Suppressor macrophage treated with lipopolysaccharide for 1 hour (primary cell): ENCODE measurements around the gene EPB41L2.
"Not testable (repeated sequence)": the region's sequence is repeated elsewhere in the genome, so short reads cannot be mapped to it uniquely, and the experiment has no call there.

Experiments used
- DNase-seq, 3 donors: peaks; one replicate each; pipeline ENCODE4 v3.0.0-alpha.2; 2020 to 2022

Gene EPB41L2

DNA sequence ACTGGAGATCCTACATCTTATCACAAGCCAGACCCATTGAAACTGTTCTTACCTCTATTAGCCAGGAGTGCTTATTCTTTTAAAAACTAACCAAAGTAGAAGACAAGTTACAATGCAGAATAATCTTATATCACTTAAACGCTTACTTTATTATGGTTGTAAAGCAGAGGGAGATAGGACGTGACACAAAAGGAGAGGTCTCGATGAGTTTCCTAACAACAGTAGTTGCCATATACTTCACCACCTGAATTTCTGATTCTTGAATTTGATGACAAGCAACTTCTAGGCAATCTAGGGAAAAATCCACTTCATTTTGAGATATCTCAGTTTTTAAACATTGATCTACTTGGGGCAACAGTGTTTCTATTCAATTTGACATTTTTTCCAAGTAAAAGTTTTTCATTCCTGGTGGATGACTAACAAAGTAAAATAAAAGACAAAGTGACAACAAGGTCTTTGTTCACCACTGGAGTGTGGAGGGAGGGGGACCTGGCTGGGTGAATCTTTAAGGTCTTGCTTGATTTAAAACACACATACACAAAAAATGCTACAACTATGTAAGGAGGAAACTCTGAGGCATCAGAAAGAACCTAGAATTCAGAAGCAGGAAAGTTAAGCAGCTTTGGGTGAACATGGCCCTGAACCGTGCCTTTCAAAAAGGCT, 125.0 kb downstream of the EPB41L2 start:
- no peak for DNase-seq

GRCh38 chr6:130936933-130937332, 126.1 kb downstream of the EPB41L2 start:
- DNase-seq: no peak

DNA sequence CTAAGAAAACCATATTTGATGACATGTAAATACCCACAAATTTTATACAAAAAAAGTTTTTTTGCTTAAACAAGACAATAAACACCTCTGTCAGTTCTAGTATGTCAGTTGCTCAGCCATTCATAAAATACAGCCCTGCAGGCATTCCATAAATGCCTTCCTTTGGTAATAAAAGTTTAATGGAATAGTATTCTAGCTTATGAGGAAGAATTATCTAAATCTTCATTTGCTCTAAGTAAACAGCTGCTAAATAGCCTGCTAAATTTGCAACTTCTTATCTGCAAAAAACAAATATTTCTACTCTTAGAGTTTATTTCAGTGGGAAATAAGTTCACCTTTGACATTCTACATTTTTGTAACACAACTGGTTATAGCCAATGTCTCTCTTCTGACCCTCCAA, 127.1 kb downstream of the EPB41L2 start:
- no peak for DNase-seq

- peak in 2 of 3 donors; percentile 22 to 54 for DNase-seq
These were observed 128.0 kb downstream of the EPB41L2 start for GRCh38 chr6:130934848-130935585.

- no peak for DNase-seq
These were observed 129.3 kb downstream of the EPB41L2 start for GRCh38 chr6:130933712-130934200.

DNA sequence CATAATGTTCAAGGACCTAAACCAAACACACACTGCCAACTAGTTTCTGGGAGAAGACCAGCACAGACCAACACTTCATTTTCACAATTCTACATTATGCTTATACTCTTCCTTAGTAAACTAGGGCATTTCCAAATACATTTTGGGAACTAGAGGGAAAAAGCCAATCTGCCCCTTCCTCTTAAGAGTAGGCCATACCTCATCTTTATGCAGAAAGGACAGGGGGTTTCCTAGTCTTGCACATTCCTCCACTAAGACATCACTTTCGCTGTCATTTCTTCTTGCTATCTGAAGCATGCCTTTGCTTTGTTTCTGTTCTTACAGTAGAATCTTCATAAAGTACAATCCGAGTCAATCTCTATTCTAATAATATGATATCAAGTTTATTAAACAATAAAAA, 130.1 kb downstream of the EPB41L2 start:
- DNase-seq: peak; percentile 53 to 66 (median 60)

DNA sequence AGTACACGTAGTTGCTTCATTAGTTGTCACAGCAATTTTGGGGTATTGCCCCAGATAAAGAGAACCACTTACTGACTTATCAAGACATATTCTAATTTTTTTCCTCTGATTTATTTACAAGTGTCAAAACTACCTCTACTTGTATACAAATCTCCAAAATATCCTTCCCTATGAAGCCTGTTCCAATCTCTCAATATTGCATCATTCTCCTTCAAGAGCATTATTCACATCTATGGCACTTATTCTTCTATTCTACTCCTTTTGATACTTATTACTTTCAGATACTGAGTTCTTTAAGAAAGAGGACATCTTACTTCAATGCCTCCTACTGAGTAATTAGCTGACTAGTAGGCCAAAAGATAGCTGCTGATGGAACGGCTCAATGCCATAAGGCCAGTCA, 130.6 kb downstream of the EPB41L2 start:
- DNase-seq: no peak

GRCh38 chr6:130931683-130932082, 131.4 kb downstream of the EPB41L2 start:
- DNase-seq: peak; percentile 25 to 43 (median 39)

- no peak for DNase-seq
These were observed 133.9 kb downstream of the EPB41L2 start for GRCh38 chr6:130929036-130929678.

- peak; percentile 74 to 83 (median 82) for DNase-seq
These were observed 134.7 kb downstream of the EPB41L2 start for GRCh38 chr6:130928158-130928912.

- DNase-seq: no peak
These were observed 135.7 kb downstream of the EPB41L2 start for GRCh38 chr6:130927305-130927704.

DNA sequence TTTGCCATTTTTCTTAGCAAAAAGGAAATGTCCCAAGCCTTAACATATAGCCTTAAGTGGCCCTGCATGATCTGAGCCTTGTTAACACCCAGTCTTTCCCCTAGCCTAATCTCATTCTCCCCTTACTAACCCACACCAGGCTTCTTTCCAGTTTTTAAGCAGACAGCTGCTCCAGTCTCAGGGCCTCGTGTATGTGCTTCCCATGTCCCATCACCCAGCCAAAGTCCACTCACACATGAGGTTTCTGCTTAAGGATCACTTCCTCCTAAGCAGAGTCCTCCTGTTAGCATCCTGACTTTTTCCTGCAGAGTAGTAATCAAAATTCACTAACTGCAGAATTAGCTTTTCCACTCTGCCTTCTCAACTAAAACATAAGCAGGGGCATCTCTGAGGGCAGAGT, 139.7 kb downstream of the EPB41L2 start:
- DNase-seq: peak in 1 of 3 donors; percentile 7

DNA sequence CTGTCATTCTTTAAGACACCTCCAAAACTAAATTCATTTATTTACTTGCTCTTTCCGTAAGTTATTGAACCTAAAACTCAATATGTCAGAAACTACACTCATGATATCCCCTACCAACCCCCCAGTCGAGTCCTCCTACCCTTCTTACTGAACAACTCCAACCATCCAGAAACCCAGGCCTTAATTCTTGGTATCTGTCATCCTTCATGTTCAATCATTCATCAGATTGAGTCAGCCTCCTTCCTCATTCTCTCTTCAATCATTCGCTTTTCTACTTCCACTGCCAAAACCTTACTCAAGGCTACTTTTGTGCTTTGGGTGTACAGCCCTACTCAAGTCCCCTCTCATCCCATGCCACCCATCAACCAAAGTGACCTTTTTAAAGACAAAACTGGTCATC, 140.1 kb downstream of the EPB41L2 start:
- no peak for DNase-seq

DNA sequence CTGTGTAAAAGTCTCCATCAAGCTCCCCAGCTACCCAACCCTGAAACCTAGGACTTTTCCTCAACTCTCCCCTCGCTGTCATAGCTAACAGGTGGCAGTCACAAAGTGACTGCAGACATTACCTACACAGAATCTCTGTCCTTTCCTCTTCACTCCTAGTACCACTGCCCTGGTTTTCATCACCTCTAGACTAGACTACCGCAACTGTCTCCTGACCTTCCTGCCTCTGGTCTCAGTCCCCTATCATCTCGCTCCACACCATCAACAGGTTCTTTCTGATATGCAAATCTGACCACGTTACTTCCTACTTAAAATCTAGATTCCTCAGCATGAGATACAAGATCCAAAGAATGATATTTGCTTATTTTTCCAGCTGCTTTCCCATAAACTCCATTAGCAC, 142.1 kb downstream of the EPB41L2 start:
- DNase-seq: no peak

DNA sequence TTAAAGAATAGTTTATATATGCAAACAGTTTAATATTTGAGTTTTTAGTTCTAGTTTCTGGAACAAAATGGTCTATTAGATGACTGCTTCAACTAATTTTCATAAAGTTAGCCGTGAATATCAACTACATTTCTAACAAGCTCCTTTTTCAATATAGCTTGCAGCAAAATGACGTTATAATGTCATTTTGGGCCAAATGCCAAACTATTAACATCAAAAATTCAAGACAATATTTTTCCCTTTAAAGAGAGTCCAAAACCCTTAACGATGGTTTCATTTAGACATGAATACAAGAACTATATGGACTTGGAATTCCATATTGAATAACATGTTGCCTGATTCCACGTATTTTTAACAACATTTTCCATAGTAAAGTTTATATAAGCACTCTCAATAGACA, 144.9 kb downstream of the EPB41L2 start:
- DNase-seq: no peak

- DNase-seq: not testable (repeated sequence)
These were observed 147.4 kb downstream of the EPB41L2 start for GRCh38 chr6:130915606-130916005.

GRCh38 chr6:130913120-130913519, 149.9 kb downstream of the EPB41L2 start:
- no peak for DNase-seq

GRCh38 chr6:130912434-130912833, 150.6 kb downstream of the EPB41L2 start:
- DNase-seq: no peak

DNA sequence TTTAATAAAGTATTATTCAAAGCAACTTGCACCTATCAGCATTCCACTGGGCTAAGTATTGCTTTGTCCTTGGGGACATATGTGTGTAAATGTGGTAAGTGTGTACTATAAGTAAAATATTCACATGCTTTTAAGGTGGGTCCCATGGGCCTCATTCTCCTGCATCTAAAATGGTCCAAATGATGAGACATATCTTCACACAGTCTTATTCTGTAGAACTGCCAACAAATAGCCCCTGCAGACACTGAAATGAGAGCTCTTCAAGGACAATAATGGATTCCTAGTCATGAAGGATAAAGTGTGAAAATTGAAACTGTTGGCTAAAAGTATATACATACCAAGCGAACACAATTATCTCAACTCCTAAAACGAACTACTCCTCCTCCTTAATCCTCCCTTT, 154.1 kb downstream of the EPB41L2 start:
- DNase-seq: no peak

GRCh38 chr6:130908188-130908587, 154.9 kb downstream of the EPB41L2 start:
- DNase-seq: no peak

DNA sequence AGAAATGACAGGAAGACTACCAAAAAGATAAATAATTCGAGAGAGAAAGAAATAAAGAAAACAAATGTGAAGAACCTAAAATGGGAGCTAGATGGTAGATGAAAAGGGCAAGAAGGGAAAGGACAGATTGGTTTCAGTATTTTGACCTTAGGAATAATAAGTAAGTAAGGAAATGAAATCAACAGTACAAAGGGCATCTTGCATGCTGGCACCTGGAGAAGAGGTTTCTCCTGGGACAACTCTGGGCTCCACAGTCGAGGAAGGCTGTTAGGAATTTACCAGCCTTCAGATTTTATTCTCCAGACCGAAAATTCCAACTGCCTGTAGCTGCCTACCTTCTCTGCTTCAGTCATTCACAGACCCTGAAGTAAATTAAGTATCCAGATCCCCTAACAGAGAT, 155.4 kb downstream of the EPB41L2 start:
- no peak for DNase-seq

DNA sequence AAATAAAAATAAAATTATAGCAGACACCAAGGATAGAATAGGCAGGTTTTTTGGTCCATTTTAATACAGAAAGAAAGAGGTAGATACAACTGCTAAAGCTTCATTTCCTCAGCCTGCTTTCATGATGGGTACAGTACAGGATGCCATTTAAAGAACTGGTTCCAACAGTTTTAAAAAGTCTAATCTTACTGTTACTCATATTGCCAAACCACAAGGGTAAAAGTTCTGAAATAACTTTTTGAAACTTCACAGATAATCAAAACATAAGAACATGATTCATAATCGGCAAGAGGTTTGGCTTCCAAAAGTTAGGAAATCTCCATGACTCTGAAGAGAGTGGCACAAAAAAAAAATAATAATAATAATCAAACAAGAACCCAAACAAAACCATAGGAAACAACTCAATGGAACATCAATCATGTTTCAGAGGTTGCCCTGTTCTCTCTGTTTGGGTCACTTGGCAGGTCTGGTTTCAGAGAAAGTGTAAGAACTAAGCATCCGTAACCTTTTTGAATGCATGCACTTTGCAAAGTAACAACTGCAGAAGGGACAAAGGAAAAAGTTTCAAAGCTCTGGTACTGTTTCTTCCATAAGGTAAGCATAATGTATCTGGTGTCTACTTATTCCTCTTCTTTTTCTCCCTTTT, 156.2 kb downstream of the EPB41L2 start:
- no peak for DNase-seq

DNA sequence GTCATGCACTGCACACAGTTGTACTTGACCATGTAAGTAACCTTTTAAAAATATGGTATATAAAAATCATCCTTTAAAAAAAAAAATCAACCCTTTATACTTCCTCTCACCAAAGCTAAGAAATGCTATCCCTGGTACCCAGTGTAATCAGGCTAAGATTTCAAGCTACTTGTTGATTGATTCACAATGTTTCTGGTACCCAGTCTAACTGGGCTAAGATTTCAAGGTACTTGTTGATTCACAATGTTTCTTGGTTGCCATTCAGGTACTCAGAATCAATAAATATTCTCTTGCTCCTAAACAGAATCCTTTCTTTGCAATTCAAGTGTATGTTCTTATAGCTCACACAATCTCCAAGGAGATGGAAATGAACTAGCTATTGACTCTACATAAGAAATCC, 159.4 kb downstream of the EPB41L2 start:
- DNase-seq: no peak
